HFFc6 (cell line): ENCODE measurements around the gene PLCL1. TPM values are rescaled to one million over a fixed set of nuclear protein-coding genes. Genes with fewer than 3 reads are reported as not detected.

Experiments
- DNase-seq: peaks from one replicate; pipeline ENCODE4 v3.0.0-alpha.2; 2018
- H3K27ac Mint-ChIP-seq: 2 replicates; pipeline ENCODE4 v1.8.0; 2020; ENCODE audit warnings: mild to moderate bottlenecking, mixed read lengths
- H3K27me3 Mint-ChIP-seq: 2 replicates; pipeline ENCODE4 v1.8.0; 2021; ENCODE audit warnings: mild to moderate bottlenecking, moderate library complexity, mixed read lengths; ENCODE audit not compliant: insufficient read depth
- H3K36me3 Mint-ChIP-seq: 2 replicates; pipeline ENCODE4 v1.8.0; 2021; ENCODE audit warnings: low read depth, mixed read lengths
- H3K4me1 Mint-ChIP-seq: 2 replicates; pipeline ENCODE4 v1.8.0; 2020; ENCODE audit warnings: low read depth, mixed read lengths
- H3K4me3 Mint-ChIP-seq: 2 replicates; pipeline ENCODE4 v1.8.0; 2020; ENCODE audit warnings: mild to moderate bottlenecking, moderate library complexity, mixed read lengths
- H3K9me3 Mint-ChIP-seq: 2 replicates; pipeline ENCODE4 v1.8.0; 2020; ENCODE audit warnings: mild to moderate bottlenecking, mixed read lengths
- total RNA-seq, 6 experiments: library from RNA; stranded (reverse); fragmentation: NEBNext Ultra II Directional; extraction: Animal tissue kit (Norgen Biotek cat#: 25700); gene quantifications; 2 replicates in 1 of 6; 3 replicates in 5 of 6; pipeline ENCODE4 v1.2.3, GENCODE V29; 2021
- TF ChIP-seq, protein P1 (sequence below): fragments of 200-600 bp; sonication (generic); IDR thresholded peaks from 2 replicates; pipeline ENCODE4 v1.5.0; 2021; ENCODE audit warnings: antibody characterized with exemption, mild to moderate bottlenecking

Gene PLCL1
- total RNA-seq, 6 experiments from 2014 or later: 0.03 to 0.14 (median 0.12) TPM; not detected in 2

DNA sequence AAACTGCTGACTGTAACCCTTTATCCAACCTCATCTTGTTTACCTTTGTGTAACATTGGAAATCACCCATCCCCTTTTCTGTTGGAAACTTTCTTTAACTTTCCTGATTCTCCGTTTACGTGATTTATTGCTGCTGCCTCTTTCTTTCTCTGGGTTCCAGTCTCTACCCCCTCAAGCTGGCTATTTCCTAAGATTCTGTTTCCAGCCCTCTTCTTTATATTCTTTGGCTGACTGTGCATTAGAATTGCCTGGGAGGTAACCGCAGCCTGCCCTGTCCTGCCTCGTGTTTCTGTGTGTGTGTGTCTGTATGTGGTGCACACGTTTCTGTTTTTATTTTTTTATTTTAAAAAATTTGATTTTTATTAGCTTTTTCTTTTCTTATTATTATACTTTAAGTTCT, 229.2 kb downstream of the PLCL1 start:
- Mint-ChIP-seq H3K4me3 (no peak overlapping the region), H3K4me1 (no peaks in the 10 kb centered on the region), H3K36me3 (no peaks in the 10 kb centered on the region), H3K27ac (no peak overlapping the region), H3K9me3 (peaks cover 20% of the 10 kb centered on the region; the same call in 1 of the 2 replicates), H3K27me3 (no peaks in the 10 kb centered on the region)
- no peak for DNase-seq
- TF ChIP-seq, protein P1, sequence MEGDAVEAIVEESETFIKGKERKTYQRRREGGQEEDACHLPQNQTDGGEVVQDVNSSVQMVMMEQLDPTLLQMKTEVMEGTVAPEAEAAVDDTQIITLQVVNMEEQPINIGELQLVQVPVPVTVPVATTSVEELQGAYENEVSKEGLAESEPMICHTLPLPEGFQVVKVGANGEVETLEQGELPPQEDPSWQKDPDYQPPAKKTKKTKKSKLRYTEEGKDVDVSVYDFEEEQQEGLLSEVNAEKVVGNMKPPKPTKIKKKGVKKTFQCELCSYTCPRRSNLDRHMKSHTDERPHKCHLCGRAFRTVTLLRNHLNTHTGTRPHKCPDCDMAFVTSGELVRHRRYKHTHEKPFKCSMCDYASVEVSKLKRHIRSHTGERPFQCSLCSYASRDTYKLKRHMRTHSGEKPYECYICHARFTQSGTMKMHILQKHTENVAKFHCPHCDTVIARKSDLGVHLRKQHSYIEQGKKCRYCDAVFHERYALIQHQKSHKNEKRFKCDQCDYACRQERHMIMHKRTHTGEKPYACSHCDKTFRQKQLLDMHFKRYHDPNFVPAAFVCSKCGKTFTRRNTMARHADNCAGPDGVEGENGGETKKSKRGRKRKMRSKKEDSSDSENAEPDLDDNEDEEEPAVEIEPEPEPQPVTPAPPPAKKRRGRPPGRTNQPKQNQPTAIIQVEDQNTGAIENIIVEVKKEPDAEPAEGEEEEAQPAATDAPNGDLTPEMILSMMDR: no peak

DNA sequence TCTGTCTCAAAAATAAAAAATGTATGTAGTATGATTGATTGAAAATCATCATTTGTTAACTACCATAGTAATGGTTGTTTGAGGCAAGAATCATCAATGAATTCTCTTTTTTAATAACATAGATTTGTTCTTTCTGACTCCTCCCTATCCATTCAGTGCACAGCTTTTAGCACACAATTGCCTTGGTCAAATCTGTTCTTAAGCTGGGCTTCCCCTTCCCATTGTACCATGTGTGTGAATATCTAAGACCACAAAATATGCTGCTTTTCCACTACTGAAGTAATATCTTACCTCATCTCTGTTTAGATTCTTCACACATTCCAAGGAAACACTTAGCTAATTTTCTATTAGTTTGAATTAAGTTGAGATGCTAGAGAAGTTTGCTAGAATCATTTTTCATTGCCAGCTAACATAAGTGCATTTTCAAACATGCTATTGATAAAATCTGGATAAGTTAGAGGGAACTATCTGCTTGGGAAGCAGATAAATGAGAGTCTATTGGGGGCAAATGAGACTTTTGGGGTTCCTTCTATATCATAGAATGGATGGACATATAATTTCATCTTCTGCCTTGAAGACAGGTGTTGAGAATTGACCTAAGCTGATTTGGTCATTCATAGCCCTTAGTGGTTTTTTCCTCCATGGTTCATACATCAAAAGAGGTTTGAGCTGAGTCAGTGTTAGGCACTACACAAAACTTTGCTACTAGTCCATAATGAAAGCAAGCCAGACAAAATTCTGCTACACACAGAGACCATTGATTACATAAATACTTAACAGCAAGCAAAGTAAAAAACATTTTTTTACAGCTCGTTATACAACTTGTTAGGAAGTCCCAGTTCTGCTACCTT, 231.9 kb downstream of the PLCL1 start:
- no peak for DNase-seq
- Mint-ChIP-seq H3K9me3 (peaks cover 16% of the 10 kb centered on the region; the same call in 1 of the 2 replicates), H3K4me1 (no peaks in the 10 kb centered on the region), H3K27ac (no peak overlapping the region), H3K36me3 (no peaks in the 10 kb centered on the region), H3K27me3 (peaks cover 1% of the 10 kb centered on the region; the same call in 1 of the 2 replicates), H3K4me3 (no peak overlapping the region)
- TF ChIP-seq, protein P1: no peak

GRCh38 chr2:198040835-198041234, 236.4 kb downstream of the PLCL1 start:
- H3K4me1 Mint-ChIP-seq: no peaks in the 10 kb centered on the region
- peaks cover 1% of the 10 kb centered on the region; the same call in 1 of the 2 replicates for H3K27me3 Mint-ChIP-seq
- DNase-seq: no peak
- H3K4me3 Mint-ChIP-seq: no peak overlapping the region
- no peak overlapping the region for H3K27ac Mint-ChIP-seq
- peaks cover 6% of the 10 kb centered on the region; the same call in 1 of the 2 replicates for H3K9me3 Mint-ChIP-seq
- H3K36me3 Mint-ChIP-seq: no peaks in the 10 kb centered on the region
- TF ChIP-seq, protein P1: no peak

GRCh38 chr2:198042189-198042588, 237.8 kb downstream of the PLCL1 start:
- DNase-seq: no peak
- Mint-ChIP-seq H3K4me1 (no peaks in the 10 kb centered on the region), H3K9me3 (peaks cover 4% of the 10 kb centered on the region; the same call in 1 of the 2 replicates), H3K36me3 (no peaks in the 10 kb centered on the region), H3K27me3 (peaks cover 1% of the 10 kb centered on the region; the same call in 1 of the 2 replicates), H3K4me3 (no peak overlapping the region), H3K27ac (no peak overlapping the region)
- TF ChIP-seq, protein P1: no peak

- TF ChIP-seq, protein P1: no peak
- Mint-ChIP-seq H3K27me3 (no peaks in the 10 kb centered on the region), H3K9me3 (peaks cover 20% of the 10 kb centered on the region), H3K27ac (no peak overlapping the region), H3K36me3 (no peaks in the 10 kb centered on the region), H3K4me1 (no peaks in the 10 kb centered on the region), H3K4me3 (no peak overlapping the region)
- no peak for DNase-seq
Observed at GRCh38 chr2:198044777-198045176, 240.4 kb downstream of the PLCL1 start.
